Measurements from ENCODE around the gene DAB1. TPM values are rescaled to one million over a fixed set of nuclear protein-coding genes. Genes with fewer than 3 reads are reported as not detected.

Gene DAB1
- total RNA-seq, 1 donor from 2014 or later, result 1.6 TPM

- no peaks in the 10 kb centered on the region for H3K9me3 ChIP-seq (ENCODE audit: insufficient read depth, low read depth, low read length)
- no peak overlapping the region for H2AFZ ChIP-seq (ENCODE audit: low read depth, low read length)
- Mint-ChIP-seq H3K4me1 (ENCODE audit: low read depth, unreplicated experiment) (peaks cover 18% of the 10 kb centered on the region), H3K4me3 (ENCODE audit: unreplicated experiment) (no peak overlapping the region), H3K36me3 (ENCODE audit: low read depth, unreplicated experiment) (no peaks in the 10 kb centered on the region), H3K9me3 (ENCODE audit: unreplicated experiment) (no peaks in the 10 kb centered on the region), H3K27ac (ENCODE audit: unreplicated experiment) (no peak overlapping the region), H3K27me3 (ENCODE audit: low read depth, unreplicated experiment) (no peaks in the 10 kb centered on the region)
- no peak overlapping the region for H3K4me2 ChIP-seq (ENCODE audit: low read length)
- FAIRE-seq (no peak), DNase-seq (ENCODE audit: low read depth) (no peak)
- H3K36me3 ChIP-seq (ENCODE audit: insufficient read depth, low read length), result no peaks in the 10 kb centered on the region
- no peaks in the 10 kb centered on the region for H4K20me1 ChIP-seq (ENCODE audit: insufficient read depth, low read length)
- no peak overlapping the region for H3K4me3 ChIP-seq (ENCODE audit: insufficient read depth, low read depth, low read length)
- H3K4me1 ChIP-seq (ENCODE audit: insufficient read depth, low read length), result peaks cover 8% of the 10 kb centered on the region
- H3K27ac ChIP-seq (ENCODE audit: low read depth, low read length), result no peak overlapping the region
- no peaks in the 10 kb centered on the region for H3K27me3 ChIP-seq (ENCODE audit: insufficient read depth, low read length)
- H3K79me2 ChIP-seq (ENCODE audit: insufficient read depth, low read length), result no peaks in the 10 kb centered on the region
- no peak for TF ChIP-seq CTCF (IDR thresholded peaks at IDR 0.05; ENCODE audit: insufficient read depth, low read depth, low read length)
- no peak for TF ChIP-seq EZH2 (IDR thresholded peaks at IDR 0.05; ENCODE audit: insufficient read depth, low read length)
- no peak overlapping the region for H3K9ac ChIP-seq (ENCODE audit: low read length)
Observed at GRCh38 chr1:57464756-57465155, 40.9 kb upstream of the DAB1 start.

- Mint-ChIP-seq H3K4me1 (ENCODE audit: low read depth, unreplicated experiment) (peaks cover 6% of the 10 kb centered on the region), H3K4me3 (ENCODE audit: unreplicated experiment) (no peak overlapping the region), H3K27me3 (ENCODE audit: low read depth, unreplicated experiment) (no peaks in the 10 kb centered on the region), H3K27ac (ENCODE audit: unreplicated experiment) (no peak overlapping the region), H3K36me3 (ENCODE audit: low read depth, unreplicated experiment) (no peaks in the 10 kb centered on the region), H3K9me3 (ENCODE audit: unreplicated experiment) (no peaks in the 10 kb centered on the region)
- H3K36me3 ChIP-seq (ENCODE audit: insufficient read depth, low read length), result no peaks in the 10 kb centered on the region
- no peak overlapping the region for H3K27ac ChIP-seq (ENCODE audit: low read depth, low read length)
- H4K20me1 ChIP-seq (ENCODE audit: insufficient read depth, low read length), result no peaks in the 10 kb centered on the region
- no peaks in the 10 kb centered on the region for H3K79me2 ChIP-seq (ENCODE audit: insufficient read depth, low read length)
- peaks cover 1% of the 10 kb centered on the region for H3K4me1 ChIP-seq (ENCODE audit: insufficient read depth, low read length)
- no peaks in the 10 kb centered on the region for H3K9me3 ChIP-seq (ENCODE audit: insufficient read depth, low read depth, low read length)
- H3K4me2 ChIP-seq (ENCODE audit: low read length), result no peak overlapping the region
- no peak for DNase-seq (ENCODE audit: low read depth)
- no peak overlapping the region for H2AFZ ChIP-seq (ENCODE audit: low read depth, low read length)
- no peak for TF ChIP-seq EZH2 (IDR thresholded peaks at IDR 0.05; ENCODE audit: insufficient read depth, low read length)
- TF ChIP-seq CTCF (IDR thresholded peaks at IDR 0.05; ENCODE audit: insufficient read depth, low read depth, low read length), result no peak
- H3K27me3 ChIP-seq (ENCODE audit: insufficient read depth, low read length), result no peaks in the 10 kb centered on the region
- H3K9ac ChIP-seq (ENCODE audit: low read length), result no peak overlapping the region
- H3K4me3 ChIP-seq (ENCODE audit: insufficient read depth, low read depth, low read length), result no peak overlapping the region
- no peak for FAIRE-seq
Observed at GRCh38 chr1:57463343-57463742, 39.5 kb upstream of the DAB1 start.

- no peaks in the 10 kb centered on the region for H3K36me3 ChIP-seq (ENCODE audit: insufficient read depth, low read length)
- no peaks in the 10 kb centered on the region for H3K79me2 ChIP-seq (ENCODE audit: insufficient read depth, low read length)
- Mint-ChIP-seq H3K36me3 (ENCODE audit: low read depth, unreplicated experiment) (no peaks in the 10 kb centered on the region), H3K27me3 (ENCODE audit: low read depth, unreplicated experiment) (no peaks in the 10 kb centered on the region), H3K4me1 (ENCODE audit: low read depth, unreplicated experiment) (peaks cover 5% of the 10 kb centered on the region), H3K9me3 (ENCODE audit: unreplicated experiment) (peaks cover 3% of the 10 kb centered on the region), H3K4me3 (ENCODE audit: unreplicated experiment) (no peak overlapping the region), H3K27ac (ENCODE audit: unreplicated experiment) (no peak overlapping the region)
- no peak overlapping the region for H2AFZ ChIP-seq (ENCODE audit: low read depth, low read length)
- H3K4me1 ChIP-seq (ENCODE audit: insufficient read depth, low read length), result no peaks in the 10 kb centered on the region
- FAIRE-seq, result no peak
- TF ChIP-seq CTCF (IDR thresholded peaks at IDR 0.05; ENCODE audit: insufficient read depth, low read depth, low read length), result no peak
- no peak for TF ChIP-seq EZH2 (IDR thresholded peaks at IDR 0.05; ENCODE audit: insufficient read depth, low read length)
- no peak overlapping the region for H3K27ac ChIP-seq (ENCODE audit: low read depth, low read length)
- no peak for DNase-seq (ENCODE audit: low read depth)
- no peaks in the 10 kb centered on the region for H3K9me3 ChIP-seq (ENCODE audit: insufficient read depth, low read depth, low read length)
- no peaks in the 10 kb centered on the region for H3K27me3 ChIP-seq (ENCODE audit: insufficient read depth, low read length)
- H3K4me3 ChIP-seq (ENCODE audit: insufficient read depth, low read depth, low read length), result no peak overlapping the region
- H3K9ac ChIP-seq (ENCODE audit: low read length), result no peak overlapping the region
- no peak overlapping the region for H3K4me2 ChIP-seq (ENCODE audit: low read length)
- no peaks in the 10 kb centered on the region for H4K20me1 ChIP-seq (ENCODE audit: insufficient read depth, low read length)
Observed at GRCh38 chr1:57461405-57461804, 37.5 kb upstream of the DAB1 start.

All from astrocyte (in vitro differentiated cells and primary cell).